ENCODE data around the gene CFHR1. TPM values are rescaled to one million over a fixed set of nuclear protein-coding genes. Genes with fewer than 3 reads are reported as not detected.

CFHR1 gene
- total RNA-seq, 1 donor from 2014 or later, result not detected

- TF ChIP-seq CTCF (IDR thresholded peaks at IDR 0.05), result no peak
- Mint-ChIP-seq H3K4me1 (no peaks in the 10 kb centered on the region), H3K27ac (no peak overlapping the region), H3K36me3 (ENCODE audit: low read depth) (no peaks in the 10 kb centered on the region), H3K27me3 (peaks cover 2% of the 10 kb centered on the region), H3K9me3 (peaks cover 2% of the 10 kb centered on the region), H3K4me3 (no peak overlapping the region)
- ATAC-seq (ENCODE audit: low read depth) (no peak), DNase-seq (no peak)
- CTCF ChIA-PET, result no interaction called here
- intact Hi-C loops (cut with micrococcal nuclease), result no loop called here
- POLR2A ChIA-PET, result no interaction called here
Observed at GRCh38 chr1:196856053-196856452, 36.5 kb downstream of the CFHR1 start.

DNA sequence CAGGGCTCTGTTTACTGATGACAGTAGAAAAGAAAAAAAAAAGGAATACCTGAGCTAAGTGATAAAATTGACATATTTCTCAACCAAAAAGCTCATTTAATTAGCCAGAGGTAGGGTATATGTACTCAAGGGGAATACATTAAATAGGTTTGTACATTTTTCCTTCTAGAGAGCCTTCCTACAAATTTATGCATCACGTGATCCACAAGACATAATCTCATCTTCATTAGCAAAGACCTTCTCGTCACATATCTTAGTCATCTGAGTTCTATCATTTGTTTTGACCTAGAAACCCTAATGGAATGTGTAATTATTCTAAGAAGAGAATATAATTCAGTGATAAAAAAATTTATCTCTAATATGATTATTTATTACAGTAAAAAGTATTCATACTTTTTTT is 37.7 kb downstream of the CFHR1 start:
- H3K4me1 Mint-ChIP-seq, result no peaks in the 10 kb centered on the region
- TF ChIP-seq CTCF (IDR thresholded peaks at IDR 0.05), result no peak
- no peak for ATAC-seq (ENCODE audit: low read depth)
- intact Hi-C loops (cut with micrococcal nuclease), result no loop called here
- no peak overlapping the region for H3K27ac Mint-ChIP-seq
- CTCF ChIA-PET, result no interaction called here
- H3K36me3 Mint-ChIP-seq (ENCODE audit: low read depth), result no peaks in the 10 kb centered on the region
- no peak overlapping the region for H3K4me3 Mint-ChIP-seq
- POLR2A ChIA-PET, result no interaction called here
- peaks cover 2% of the 10 kb centered on the region for H3K27me3 Mint-ChIP-seq
- no peaks in the 10 kb centered on the region for H3K9me3 Mint-ChIP-seq
- DNase-seq, result no peak

DNA sequence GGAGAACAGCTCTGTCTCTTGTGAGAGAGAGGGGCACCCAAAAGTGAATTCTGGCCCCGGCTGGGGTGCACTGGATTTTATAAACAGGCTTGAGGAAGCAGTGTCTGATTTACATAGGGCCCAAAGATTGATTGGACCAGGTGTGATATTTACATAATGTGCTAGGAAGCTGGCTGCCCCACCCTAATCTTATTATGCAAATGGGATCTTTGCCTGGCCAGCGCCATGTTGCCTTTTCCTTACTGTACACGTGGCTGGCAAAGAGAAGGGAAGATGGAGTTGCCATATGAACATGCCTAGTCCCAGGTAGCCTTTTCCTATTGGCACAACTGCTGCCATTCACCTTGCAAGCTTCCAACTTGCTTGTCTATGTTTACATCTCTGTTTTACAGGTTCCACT is 39.3 kb downstream of the CFHR1 start:
- Mint-ChIP-seq H3K36me3 (ENCODE audit: low read depth) (no peaks in the 10 kb centered on the region), H3K27ac (no peak overlapping the region), H3K4me1 (no peaks in the 10 kb centered on the region), H3K27me3 (no peaks in the 10 kb centered on the region), H3K4me3 (no peak overlapping the region), H3K9me3 (peaks cover 4% of the 10 kb centered on the region)
- ATAC-seq (ENCODE audit: low read depth) (no peak), DNase-seq (no peak)
- intact Hi-C loops (cut with micrococcal nuclease), result no loop called here
- CTCF ChIA-PET, result no interaction called here
- POLR2A ChIA-PET, result no interaction called here
- no peak for TF ChIP-seq CTCF (IDR thresholded peaks at IDR 0.05)

DNA sequence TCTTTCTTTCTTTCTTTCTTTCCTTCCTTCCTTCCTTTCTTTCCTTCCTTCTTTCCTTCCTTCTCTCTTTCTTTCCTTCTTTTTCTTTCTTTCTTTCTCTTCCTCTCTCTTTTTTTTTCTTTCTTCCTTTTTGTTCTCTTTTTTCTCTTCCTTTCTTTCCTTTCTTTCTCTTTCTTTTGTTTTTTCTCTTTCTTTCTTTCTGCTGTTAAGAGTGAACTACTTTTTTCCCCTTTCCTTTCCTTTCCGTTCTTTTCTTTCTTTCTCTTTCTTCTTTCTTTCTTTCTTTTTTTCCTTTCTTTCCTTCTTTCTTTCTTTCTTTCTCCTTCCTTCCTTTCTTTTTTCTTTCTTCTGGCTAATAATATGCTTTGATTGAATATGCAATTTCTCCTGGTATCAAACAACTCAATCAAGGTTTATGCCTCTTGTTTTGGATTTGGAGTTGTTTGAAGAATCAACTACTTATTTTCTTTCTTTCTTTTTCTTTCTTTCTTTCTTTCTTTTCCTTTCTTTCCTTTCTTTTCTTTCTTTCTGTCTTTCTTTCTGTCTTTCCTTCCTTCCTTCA is 40.9 kb downstream of the CFHR1 start:
- H3K27me3 Mint-ChIP-seq, result no peaks in the 10 kb centered on the region
- no peak overlapping the region for H3K4me3 Mint-ChIP-seq
- no peak overlapping the region for H3K27ac Mint-ChIP-seq
- ChIA-PET CTCF (no interaction called here), POLR2A (no interaction called here)
- no peak for DNase-seq
- intact Hi-C loops (cut with micrococcal nuclease), result no loop called here
- H3K36me3 Mint-ChIP-seq (ENCODE audit: low read depth), result no peaks in the 10 kb centered on the region
- no peak for ATAC-seq (ENCODE audit: low read depth)
- H3K4me1 Mint-ChIP-seq, result no peaks in the 10 kb centered on the region
- TF ChIP-seq CTCF (IDR thresholded peaks at IDR 0.05), result peak; percentile 64
- peaks cover 6% of the 10 kb centered on the region for H3K9me3 Mint-ChIP-seq

GRCh38 chr1:196861429-196861828 is 41.9 kb downstream of the CFHR1 start:
- POLR2A ChIA-PET, result no interaction called here
- no peak for DNase-seq
- no peaks in the 10 kb centered on the region for H3K27me3 Mint-ChIP-seq
- H3K4me1 Mint-ChIP-seq, result no peaks in the 10 kb centered on the region
- CTCF ChIA-PET, result no interaction called here
- H3K27ac Mint-ChIP-seq, result no peak overlapping the region
- H3K9me3 Mint-ChIP-seq, result peaks cover 6% of the 10 kb centered on the region
- H3K36me3 Mint-ChIP-seq (ENCODE audit: low read depth), result no peaks in the 10 kb centered on the region
- H3K4me3 Mint-ChIP-seq, result no peak overlapping the region
- intact Hi-C loops (cut with micrococcal nuclease), result no loop called here
- no peak for TF ChIP-seq CTCF (IDR thresholded peaks at IDR 0.05)
- no peak for ATAC-seq (ENCODE audit: low read depth)
